K562 (cell line): ENCODE results near the gene S100A9.

Experiments
- CCAR2 ChIP-seq: fragments of 200-400 bp; formaldehyde crosslinking; IDR thresholded peaks from 2 replicates; pipeline ENCODE4 v1.6.1; 2017; ENCODE audit warnings: mild to moderate bottlenecking, low read depth, low read length
- CEBPB ChIP-seq: fragments of 450-650 bp; IDR thresholded peaks from 2 replicates; pipeline ENCODE4 v1.6.1; 2016; ENCODE audit warnings: missing genetic modification characterization, missing compliant biosample characterization
- FOXJ3 ChIP-seq: sonication (generic); formaldehyde crosslinking; IDR thresholded peaks from 2 replicates; pipeline ENCODE4 v1.4.0; 2020; ENCODE audit warnings: mild to moderate bottlenecking, missing genetic modification reagents
- MAFG ChIP-seq: fragments of 450-650 bp; conservative IDR thresholded peaks from 2 replicates; pipeline ENCODE4 v1.6.1; 2016; ENCODE audit warnings: missing genetic modification characterization, missing compliant biosample characterization
- RCOR1 ChIP-seq, 2 experiments: IDR thresholded peaks; 2 replicates each; pipeline ENCODE4 v1.6.1; 2012; ENCODE audit warnings: low read depth in 2 of 2, low read length in 2 of 2, borderline replicate concordance in 1 of 2, improper control_type of control experiment in 1 of 2
- SMARCC2 ChIP-seq: fragments of 450-650 bp; IDR thresholded peaks from 2 replicates; pipeline ENCODE4 v1.6.1; 2017; ENCODE audit warnings: antibody characterized with exemption, moderate library complexity, mild to moderate bottlenecking, low read depth
- USF2 ChIP-seq: sonication (generic); formaldehyde crosslinking; IDR thresholded peaks from 2 replicates; pipeline ENCODE4 v1.5.0; 2020; ENCODE audit warnings: missing genetic modification reagents
- ZNF274 ChIP-seq: IDR thresholded peaks from 2 replicates; pipeline ENCODE4 v1.6.1; 2011; ENCODE audit warnings: low read depth, mild to moderate bottlenecking, low read length, moderate library complexity, borderline replicate concordance

- no peak for TF ChIP-seq CCAR2
- TF ChIP-seq USF2 (CRISPR knock-in tag), result no peak
- TF ChIP-seq RCOR1 (IDR thresholded peaks at IDR 0.05; ENCODE audit: borderline replicate concordance in 1 of 2, low read depth in 2 of 2, low read length in 2 of 2), result no peak
- TF ChIP-seq MAFG (tag), result no peak
- TF ChIP-seq CEBPB (tag), result no peak
- TF ChIP-seq ZNF274, result no peak
- no peak for TF ChIP-seq SMARCC2
- TF ChIP-seq FOXJ3 (CRISPR knock-in tag), result no peak
These were observed 35.2 kb downstream of the S100A9 start for GRCh38 chr1:153392822-153393221.
